Activated CD4-positive, CD25-positive, alpha-beta regulatory T cell treated with anti-CD3 and anti-CD28 coated beads, Interleukin-2, amount 50 U/mL, for 16 hours (primary cell): ENCODE measurements around the gene EIF2B2.

Source experiments
- DNase-seq: peaks from one replicate; pipeline ENCODE4 v3.0.0-alpha.2; 2020; ENCODE audit warnings: low read depth, low spot score

Gene EIF2B2

GRCh38 chr14:74973905-74974363 lies 28.8 kb upstream of the EIF2B2 start:
- DNase-seq, result no peak

DNA sequence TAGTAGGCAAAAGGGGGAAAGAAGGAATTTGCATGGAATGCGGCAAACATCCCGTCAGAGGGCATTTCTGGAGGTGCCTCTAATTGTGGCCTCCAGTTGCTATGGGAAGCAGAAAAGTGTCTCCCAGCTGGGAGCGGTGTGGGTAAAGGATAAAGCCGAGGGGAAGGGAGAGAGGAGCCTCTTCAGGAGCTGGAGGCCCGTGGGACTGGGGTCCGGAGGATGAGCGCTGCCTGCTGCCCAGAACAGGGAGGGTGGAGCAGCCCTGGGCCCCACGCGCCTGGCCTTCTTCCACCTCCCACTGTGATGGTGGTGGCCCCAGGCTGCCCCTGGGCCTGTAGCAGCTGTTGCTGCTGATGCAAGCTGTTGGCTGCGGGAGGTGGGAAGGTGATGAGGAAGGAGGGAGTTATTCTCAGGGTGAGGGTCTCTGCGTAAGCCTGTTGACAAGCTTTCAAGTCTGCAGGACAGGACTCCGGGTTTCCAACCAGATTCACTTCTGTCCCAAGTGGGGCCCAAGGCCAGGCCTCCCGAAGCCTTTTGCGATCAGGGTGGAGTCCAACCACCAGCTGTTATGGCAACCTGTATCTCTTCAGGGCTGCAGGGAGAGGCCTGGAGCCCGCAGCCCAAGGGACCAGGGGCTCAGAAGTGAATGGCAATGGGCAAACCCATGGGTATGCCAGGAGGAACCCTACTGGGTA lies 28.2 kb upstream of the EIF2B2 start:
- no peak for DNase-seq

GRCh38 chr14:74975059-74975810 lies 27.5 kb upstream of the EIF2B2 start:
- no peak for DNase-seq

DNA sequence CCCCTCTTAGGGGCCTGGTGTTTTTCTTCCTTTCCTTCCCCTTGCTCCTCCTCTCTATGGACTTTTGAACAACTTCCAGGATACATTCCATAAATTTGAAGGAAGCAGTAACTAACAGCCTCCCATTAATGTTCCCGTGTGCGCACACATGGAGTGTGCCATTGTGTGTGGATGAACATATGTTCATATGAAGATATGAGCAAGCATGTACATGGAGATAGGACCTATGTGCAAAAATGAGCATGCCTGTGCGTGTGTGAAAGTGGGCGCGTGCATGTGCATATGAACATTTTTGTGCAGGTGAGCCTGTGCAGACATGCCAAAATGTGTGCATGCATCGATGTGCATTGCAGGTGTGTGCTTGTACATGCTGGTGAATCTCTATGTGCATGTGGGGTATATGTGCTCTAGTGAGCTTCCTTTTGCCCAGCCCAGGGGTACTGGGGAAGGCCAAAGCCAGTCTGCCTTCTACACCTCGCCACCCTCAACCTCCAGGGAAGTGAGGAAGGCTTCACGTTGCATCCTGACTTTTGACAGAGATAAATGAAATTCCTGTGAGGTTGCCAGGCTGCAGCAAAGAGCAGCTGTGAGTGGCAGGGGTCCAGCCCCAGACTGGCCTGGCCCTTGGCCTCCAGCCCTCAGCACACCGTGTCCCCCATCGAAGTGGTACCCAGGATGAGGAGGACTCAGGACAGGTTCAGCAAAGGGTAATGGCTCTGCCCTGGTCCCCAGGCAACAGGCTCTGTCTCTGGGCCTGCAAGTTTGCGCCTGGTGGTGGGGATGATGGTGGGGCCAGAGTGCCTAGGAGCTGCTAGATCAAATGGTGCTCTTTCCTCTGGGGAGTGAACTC lies 26.2 kb upstream of the EIF2B2 start:
- DNase-seq, result no peak

GRCh38 chr14:74977164-74977900 lies 25.4 kb upstream of the EIF2B2 start:
- no peak for DNase-seq

GRCh38 chr14:74977901-74978385 lies 24.8 kb upstream of the EIF2B2 start:
- no peak for DNase-seq

DNA sequence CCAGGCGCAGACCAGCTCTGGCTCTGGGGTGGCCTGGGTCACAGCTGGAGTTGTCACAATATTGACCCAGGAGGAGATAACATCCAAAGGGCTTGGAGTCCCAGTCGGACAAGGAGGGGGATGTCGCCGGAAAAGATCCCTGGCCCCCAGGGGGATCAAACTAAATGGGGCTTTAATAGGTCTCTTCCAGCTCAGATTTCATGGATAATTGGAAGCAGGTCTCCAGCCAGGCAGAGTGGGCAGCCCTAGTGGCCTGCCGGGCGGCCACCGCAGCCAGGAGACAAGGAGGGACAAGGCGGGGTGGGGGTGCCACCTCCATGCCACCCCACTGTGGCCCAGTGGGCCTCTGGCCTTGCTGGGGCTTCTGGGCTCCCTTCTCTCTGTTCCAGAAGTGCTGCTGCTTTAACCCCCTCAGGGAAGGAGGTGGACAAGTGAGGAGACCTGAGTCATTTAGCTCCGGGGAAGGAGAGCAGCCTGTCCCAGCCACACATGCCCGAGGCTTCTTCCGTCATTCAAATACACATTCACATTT lies 24.2 kb upstream of the EIF2B2 start:
- DNase-seq, result no peak

GRCh38 chr14:74979029-74979428 lies 23.7 kb upstream of the EIF2B2 start:
- no peak for DNase-seq

DNA sequence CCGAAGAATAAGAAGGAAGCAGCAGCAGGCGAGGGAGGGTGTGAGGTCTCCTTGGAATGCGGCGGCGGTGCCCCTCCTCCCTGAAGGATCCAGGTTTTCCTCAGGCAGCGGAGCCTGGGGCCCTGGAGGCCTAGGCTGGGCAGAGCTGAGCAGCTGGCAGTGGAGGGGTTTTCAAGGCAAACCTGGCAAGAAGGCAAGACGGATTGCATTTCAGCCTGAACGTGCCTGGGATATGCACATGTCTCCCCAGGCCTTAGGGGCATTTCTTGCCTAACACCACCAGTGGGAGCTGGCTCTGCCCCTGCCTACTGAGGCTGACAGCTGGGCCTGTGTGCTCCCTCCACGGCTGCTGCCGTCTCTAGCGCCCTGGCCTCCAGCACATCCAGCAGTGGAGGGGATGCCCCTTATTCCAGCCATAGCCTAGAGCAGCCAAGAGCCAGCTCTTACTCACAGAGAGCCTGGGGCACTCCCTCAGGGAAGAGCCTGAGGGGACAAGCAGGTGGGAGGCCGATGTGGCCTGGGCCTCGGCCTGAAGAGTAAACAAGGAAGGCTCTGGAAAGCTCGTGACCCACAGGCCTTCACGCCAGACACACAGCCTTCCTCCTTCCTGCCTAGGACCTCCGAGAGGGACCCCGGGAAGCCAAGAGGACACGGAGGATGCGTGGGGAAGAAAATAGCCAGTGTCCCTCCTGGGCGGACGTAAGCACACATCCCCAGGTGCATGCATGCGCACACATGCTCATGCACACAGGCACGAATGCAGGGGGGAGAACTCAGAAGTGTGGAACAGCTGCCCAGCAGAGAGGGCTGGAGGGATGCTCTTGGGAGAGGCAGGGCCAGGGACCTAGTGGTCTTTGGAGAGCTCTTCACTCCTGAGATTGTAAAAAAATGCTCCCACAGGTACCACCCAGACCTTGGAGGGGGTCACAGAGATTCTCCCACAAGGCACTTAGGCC lies 23.0 kb upstream of the EIF2B2 start:
- no peak for DNase-seq

- no peak for DNase-seq
These were observed 22.4 kb upstream of the EIF2B2 start for GRCh38 chr14:74980398-74980730.

DNA sequence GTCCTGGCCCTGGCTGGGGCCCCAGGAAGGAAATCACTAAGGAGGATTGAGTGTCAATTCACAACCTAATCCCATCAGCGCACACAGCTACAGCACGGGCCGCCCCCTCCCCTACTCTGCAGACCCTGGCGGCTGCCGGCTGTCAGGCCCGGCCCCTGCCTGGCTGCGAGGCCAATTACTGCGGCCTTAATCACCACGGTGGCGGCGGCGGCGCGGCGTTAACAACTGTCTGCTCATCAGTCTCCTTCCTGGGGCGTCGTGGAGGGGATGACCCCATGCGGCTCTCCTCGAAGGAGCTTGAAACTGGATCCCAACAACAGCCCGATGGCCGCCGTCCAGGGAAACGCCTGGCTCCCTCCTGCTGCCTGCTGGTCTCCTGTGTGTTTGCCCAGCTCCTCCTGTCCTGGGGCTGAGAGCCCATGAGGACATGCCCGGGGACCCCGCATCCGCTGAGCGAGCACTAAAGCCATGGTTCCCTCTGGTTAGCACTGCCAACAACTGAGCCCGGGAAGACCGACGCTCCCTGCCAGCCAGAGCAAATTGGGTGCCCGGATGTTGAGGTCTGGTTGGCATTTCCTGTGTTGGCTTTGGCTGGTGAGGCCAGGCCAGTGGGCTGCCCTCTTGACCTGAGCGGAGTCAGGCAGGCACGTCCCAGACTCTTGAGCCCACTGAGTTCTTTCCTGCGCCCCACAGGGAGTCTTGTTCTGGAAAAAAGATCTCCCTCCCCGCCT lies 21.8 kb upstream of the EIF2B2 start:
- DNase-seq, result no peak

DNA sequence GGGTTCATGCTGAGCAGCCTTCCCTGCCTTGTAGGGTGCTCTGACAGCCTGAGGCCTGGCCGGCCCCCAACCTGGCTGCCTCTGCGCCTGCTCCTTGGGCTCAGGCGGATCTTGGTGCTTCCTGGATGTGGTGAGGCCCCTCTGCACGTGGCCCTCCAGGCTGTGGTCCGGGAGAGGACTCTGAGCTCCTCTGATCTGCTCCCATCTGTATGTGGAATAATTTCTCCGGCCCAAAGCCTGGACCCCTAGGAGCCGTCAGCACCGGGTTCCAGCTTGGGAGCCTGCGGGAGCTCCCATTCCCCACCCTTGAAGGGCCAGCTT lies 21.3 kb upstream of the EIF2B2 start:
- DNase-seq, result no peak

DNA sequence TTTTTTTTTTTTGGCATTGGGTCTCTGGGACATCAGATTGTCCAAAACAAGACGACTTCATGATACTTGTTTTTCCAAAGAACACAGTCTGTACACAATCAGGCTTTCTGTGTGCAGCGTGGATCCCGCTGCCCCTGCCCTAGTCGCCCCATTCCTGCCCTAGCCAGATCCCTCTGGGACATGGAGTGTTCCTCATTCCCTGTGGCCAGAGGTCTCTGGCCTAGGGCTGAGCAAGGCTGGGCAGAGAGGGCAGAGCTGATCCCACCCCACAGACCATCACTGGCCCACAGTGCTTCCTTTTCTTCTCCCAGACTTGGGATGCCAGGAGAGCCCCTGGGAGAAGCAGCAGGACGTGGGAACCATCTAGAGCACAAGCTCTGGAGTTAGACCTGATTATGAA lies 20.9 kb upstream of the EIF2B2 start:
- no peak for DNase-seq

DNA sequence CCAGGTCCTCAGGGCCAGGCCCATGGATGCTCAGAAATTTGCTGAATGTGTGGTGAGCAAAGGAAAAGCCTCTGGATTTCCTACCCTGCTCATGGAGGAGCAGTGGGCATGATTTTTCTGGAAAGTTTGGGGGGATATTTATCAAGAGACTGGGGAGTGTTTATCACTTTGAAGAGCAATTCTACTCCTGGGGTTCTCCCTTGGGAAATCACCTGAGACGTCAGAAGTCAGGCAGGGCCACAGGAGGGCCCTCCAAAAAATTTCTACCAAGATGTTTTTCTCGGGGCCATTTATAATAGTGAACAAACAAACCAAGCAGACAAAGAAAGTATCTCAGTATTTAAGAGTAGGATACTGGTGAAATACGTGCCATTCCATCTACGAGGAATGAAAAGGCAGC lies 20.1 kb upstream of the EIF2B2 start:
- no peak for DNase-seq

- no peak for DNase-seq
These were observed 19.4 kb upstream of the EIF2B2 start for GRCh38 chr14:74983343-74983742.

GRCh38 chr14:74984236-74985027 lies 18.3 kb upstream of the EIF2B2 start:
- DNase-seq, result no peak

GRCh38 chr14:74985028-74985310 lies 17.8 kb upstream of the EIF2B2 start:
- DNase-seq, result no peak

DNA sequence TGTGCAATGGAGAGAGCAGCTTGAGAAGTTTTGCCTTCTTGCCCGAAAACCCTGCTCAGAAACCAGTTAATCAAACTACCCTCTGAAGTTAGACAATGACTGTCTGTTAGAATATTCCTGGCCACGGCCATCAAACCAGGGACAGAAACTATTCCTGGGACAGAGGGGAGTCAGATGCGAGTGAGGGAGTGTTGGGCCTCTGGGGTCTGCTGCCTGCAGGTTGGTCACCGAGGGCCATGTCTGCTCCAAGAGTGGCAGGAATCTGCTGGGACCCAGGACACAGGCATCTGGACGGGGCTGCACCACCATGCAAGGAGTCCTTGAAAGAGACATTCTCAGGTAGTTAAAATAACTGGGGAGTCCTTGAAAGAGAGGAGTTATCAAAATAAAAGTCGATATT lies 16.9 kb upstream of the EIF2B2 start:
- no peak for DNase-seq

- no peak for DNase-seq
These were observed 14.6 kb upstream of the EIF2B2 start for GRCh38 chr14:74988131-74988530.
